Measurements from ENCODE around the gene ANO6. TPM values are rescaled to one million over a fixed set of nuclear protein-coding genes. Genes with fewer than 3 reads are reported as not detected.

ANO6 gene
- polyA plus RNA-seq, 1 donor (not counting 4 experiments of a cell fraction or from before 2014, with no cell fraction given) = 64.3 TPM

DNA sequence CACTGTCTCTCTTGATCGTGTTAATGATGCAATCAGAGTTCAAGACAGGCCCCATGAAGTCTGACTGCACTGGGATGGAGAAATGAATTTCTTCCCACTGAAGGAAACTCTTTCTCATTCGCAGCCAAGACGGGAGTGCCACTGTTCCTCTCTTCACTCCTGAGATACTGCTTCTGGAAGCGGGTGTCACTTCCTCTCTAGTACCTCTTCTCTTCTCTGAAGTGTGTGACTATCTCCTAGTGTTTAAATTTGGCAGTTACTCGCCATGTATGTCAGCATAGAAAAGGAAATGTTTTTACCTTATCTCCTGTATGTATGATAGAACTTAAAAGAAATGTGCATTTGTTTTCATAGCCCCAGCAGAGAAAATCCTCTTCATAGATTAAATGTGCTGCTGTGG is 215.2 kb downstream of the ANO6 start:
- H3K79me2 ChIP-seq (ENCODE audit: control insufficient read depth, insufficient read depth, low read length) = no peaks in the 10 kb centered on the region
- dilution Hi-C loops (cut with MboI; ENCODE audit: extremely low pct_ligation_motif_present, low sequenced_read_pairs) = no loop called here
- no peak overlapping the region for H3K9ac ChIP-seq (ENCODE audit: control insufficient read depth, extremely low read depth, insufficient read depth, low read length)
- H4K20me1 ChIP-seq (ENCODE audit: control insufficient read depth, extremely low read depth, insufficient read depth, low read length) = no peaks in the 10 kb centered on the region
- H3K27ac ChIP-seq (ENCODE audit: control insufficient read depth, insufficient read depth, low read length) = no peak overlapping the region
- FAIRE-seq = no peak
- H3K4me2 ChIP-seq (ENCODE audit: control insufficient read depth, extremely low read depth, insufficient read depth, low read depth, low read length) = no peak overlapping the region
- no peaks in the 10 kb centered on the region for H3K27me3 ChIP-seq (ENCODE audit: control insufficient read depth, extremely low read depth, insufficient read depth, low read length)
- peaks cover 11 to 31% of the 10 kb centered on the region in 2 experiments for H3K36me3 ChIP-seq (ENCODE audit: control insufficient read depth in 2 of 2, extremely low read depth in 1 of 2, insufficient read depth in 2 of 2, low read length in 2 of 2)
- no peak for TF ChIP-seq EZH2 (IDR thresholded peaks at IDR 0.05; ENCODE audit: low read length)
- TF ChIP-seq, protein P1, sequence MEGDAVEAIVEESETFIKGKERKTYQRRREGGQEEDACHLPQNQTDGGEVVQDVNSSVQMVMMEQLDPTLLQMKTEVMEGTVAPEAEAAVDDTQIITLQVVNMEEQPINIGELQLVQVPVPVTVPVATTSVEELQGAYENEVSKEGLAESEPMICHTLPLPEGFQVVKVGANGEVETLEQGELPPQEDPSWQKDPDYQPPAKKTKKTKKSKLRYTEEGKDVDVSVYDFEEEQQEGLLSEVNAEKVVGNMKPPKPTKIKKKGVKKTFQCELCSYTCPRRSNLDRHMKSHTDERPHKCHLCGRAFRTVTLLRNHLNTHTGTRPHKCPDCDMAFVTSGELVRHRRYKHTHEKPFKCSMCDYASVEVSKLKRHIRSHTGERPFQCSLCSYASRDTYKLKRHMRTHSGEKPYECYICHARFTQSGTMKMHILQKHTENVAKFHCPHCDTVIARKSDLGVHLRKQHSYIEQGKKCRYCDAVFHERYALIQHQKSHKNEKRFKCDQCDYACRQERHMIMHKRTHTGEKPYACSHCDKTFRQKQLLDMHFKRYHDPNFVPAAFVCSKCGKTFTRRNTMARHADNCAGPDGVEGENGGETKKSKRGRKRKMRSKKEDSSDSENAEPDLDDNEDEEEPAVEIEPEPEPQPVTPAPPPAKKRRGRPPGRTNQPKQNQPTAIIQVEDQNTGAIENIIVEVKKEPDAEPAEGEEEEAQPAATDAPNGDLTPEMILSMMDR (optimal IDR thresholded peaks at IDR 0.05 in 1 of 3, IDR thresholded peaks at IDR 0.05 in 1 of 3, conservative IDR thresholded peaks at IDR 0.05 in 1 of 3; ENCODE audit: extremely low read depth in 1 of 3, insufficient read depth in 2 of 3, low read length in 3 of 3) = no peak
- H3K9me1 ChIP-seq (ENCODE audit: control insufficient read depth, extremely low read depth, insufficient read depth, low read length) = no peaks in the 10 kb centered on the region
- no peak overlapping the region for H2AFZ ChIP-seq (ENCODE audit: control insufficient read depth, low read length)
- no peak overlapping the region for H3K4me3 ChIP-seq (ENCODE audit: control insufficient read depth in 2 of 3, extremely low read depth in 1 of 3, insufficient read depth in 2 of 3, low read depth in 1 of 3, low read length in 3 of 3)
- no peaks in the 10 kb centered on the region for H3K4me1 ChIP-seq (ENCODE audit: control insufficient read depth, extremely low read depth, insufficient read depth, low read length)
- DNase-seq (ENCODE audit: low read depth, low spot score) = no peak
- H3K9me3 ChIP-seq (ENCODE audit: control insufficient read depth, low read depth, low read length) = no peaks in the 10 kb centered on the region

DNA sequence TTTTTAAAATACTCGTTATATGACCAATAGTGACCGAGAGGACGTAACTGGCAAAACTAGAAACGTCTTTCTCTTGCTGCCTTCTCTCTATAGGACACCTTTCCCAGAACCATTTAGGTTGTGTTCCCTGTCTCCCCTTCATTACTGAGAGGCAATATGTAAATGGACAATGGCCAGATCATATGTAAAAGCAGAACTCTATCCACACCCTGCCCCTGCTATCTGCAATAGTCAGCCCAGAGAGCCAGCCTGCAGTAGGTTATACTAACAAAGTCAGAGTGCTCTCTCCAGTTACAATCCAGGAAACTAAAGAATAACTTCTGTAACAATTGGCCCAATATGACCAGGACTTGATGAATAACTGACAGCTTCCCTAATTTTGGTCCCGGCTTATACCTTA is 216.8 kb downstream of the ANO6 start:
- H2AFZ ChIP-seq (ENCODE audit: control insufficient read depth, low read length) = no peak overlapping the region
- FAIRE-seq = no peak
- dilution Hi-C loops (cut with MboI; ENCODE audit: extremely low pct_ligation_motif_present, low sequenced_read_pairs) = no loop called here

More for the DNA sequence above, 216.8 kb downstream of the ANO6 start:
- Histone ChIP-seq H3K4me1 (ENCODE audit: control insufficient read depth, extremely low read depth, insufficient read depth, low read length) (no peaks in the 10 kb centered on the region), H3K4me3 (ENCODE audit: control insufficient read depth in 2 of 3, extremely low read depth in 1 of 3, insufficient read depth in 2 of 3, low read depth in 1 of 3, low read length in 3 of 3) (no peak overlapping the region), H3K9me3 (ENCODE audit: control insufficient read depth, low read depth, low read length) (no peaks in the 10 kb centered on the region), H3K27me3 (ENCODE audit: control insufficient read depth, extremely low read depth, insufficient read depth, low read length) (no peaks in the 10 kb centered on the region), H3K4me2 (ENCODE audit: control insufficient read depth, extremely low read depth, insufficient read depth, low read depth, low read length) (no peak overlapping the region), H3K27ac (ENCODE audit: control insufficient read depth, insufficient read depth, low read length) (no peak overlapping the region), H3K9me1 (ENCODE audit: control insufficient read depth, extremely low read depth, insufficient read depth, low read length) (no peaks in the 10 kb centered on the region), H3K9ac (ENCODE audit: control insufficient read depth, extremely low read depth, insufficient read depth, low read length) (no peak overlapping the region), H4K20me1 (ENCODE audit: control insufficient read depth, extremely low read depth, insufficient read depth, low read length) (no peaks in the 10 kb centered on the region), H3K36me3 (ENCODE audit: control insufficient read depth in 2 of 2, extremely low read depth in 1 of 2, insufficient read depth in 2 of 2, low read length in 2 of 2) (peaks cover 11 to 21% of the 10 kb centered on the region in 2 experiments), H3K79me2 (ENCODE audit: control insufficient read depth, insufficient read depth, low read length) (no peaks in the 10 kb centered on the region)
- no peak for DNase-seq (ENCODE audit: low read depth, low spot score)
- TF ChIP-seq EZH2 (IDR thresholded peaks at IDR 0.05; ENCODE audit: low read length) = no peak
- TF ChIP-seq, protein P1 (optimal IDR thresholded peaks at IDR 0.05 in 1 of 3, IDR thresholded peaks at IDR 0.05 in 1 of 3, conservative IDR thresholded peaks at IDR 0.05 in 1 of 3; ENCODE audit: extremely low read depth in 1 of 3, insufficient read depth in 2 of 3, low read length in 3 of 3) = no peak

All from keratinocyte (primary cell).